H7 (cell line): ENCODE data around the gene SDK1. TPM values are rescaled to one million over a fixed set of nuclear protein-coding genes. Genes with fewer than 3 reads are reported as not detected.

Experiments
- DNase-seq: peaks from one replicate; pipeline ENCODE4 v3.0.0; 2012
- H3K27me3 ChIP-seq: 2 replicates; pipeline ENCODE4 v1.6.0; 2011; ENCODE audit warnings: mild to moderate bottlenecking, low read length; ENCODE audit not compliant: control insufficient read depth, insufficient read depth
- H3K36me3 ChIP-seq: replicated peaks from 2 replicates; pipeline ENCODE4 v1.5.1; 2011; ENCODE audit warnings: low read length; ENCODE audit not compliant: control insufficient read depth, insufficient read depth
- H3K4me3 ChIP-seq: 2 replicates; pipeline ENCODE4 v1.5.1; 2011; ENCODE audit warnings: low read depth, mild to moderate bottlenecking, control low read depth, low read length, moderate library complexity; ENCODE audit not compliant: insufficient read depth
- total RNA-seq: library from RNA; depleted of rRNA; stranded (reverse); fragments of >200 nt; shearing (Covaris generic); gene quantifications from 2 replicates; pipeline ENCODE4 v1.2.3, GENCODE V29; 2014

The SDK1 gene
- total RNA-seq, 1 experiment from 2014 or later = 2.4 TPM

DNA sequence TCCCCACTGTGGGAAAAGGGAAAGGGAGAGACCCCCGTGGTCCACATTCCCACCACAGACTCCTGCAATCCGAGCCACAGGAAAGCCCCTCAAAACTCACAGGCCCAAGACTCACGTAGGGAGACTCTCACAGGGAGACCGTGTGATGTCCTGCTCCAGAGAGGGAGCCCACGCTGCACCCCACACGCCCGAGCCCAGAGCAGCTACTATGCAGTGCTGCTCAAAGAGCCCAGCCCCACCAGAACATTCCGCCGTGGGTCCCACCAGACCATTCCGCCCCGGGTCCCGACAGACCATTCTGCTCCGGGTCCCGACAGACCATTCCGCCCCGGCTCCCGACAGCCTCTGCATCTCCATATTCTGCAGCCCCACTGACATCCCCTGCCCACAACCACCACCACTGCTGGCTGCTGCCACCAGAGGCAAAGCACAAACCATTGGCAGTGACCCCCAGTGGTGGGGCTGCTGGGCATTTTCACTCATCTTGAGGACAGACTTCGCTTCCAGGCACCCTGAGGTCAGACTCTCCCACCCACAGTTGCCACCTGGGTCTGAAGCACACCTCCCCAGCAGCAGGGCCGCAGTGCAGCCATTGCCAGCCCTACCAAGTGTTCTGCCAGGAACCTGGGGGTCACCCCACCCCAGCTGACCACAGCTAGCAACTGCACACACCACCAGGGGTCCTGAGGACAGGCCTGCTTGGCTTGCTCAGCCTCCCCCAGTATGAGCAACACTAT lies 755.7 kb downstream of the SDK1 start:
- no peak overlapping the region for H3K4me3 ChIP-seq

DNA sequence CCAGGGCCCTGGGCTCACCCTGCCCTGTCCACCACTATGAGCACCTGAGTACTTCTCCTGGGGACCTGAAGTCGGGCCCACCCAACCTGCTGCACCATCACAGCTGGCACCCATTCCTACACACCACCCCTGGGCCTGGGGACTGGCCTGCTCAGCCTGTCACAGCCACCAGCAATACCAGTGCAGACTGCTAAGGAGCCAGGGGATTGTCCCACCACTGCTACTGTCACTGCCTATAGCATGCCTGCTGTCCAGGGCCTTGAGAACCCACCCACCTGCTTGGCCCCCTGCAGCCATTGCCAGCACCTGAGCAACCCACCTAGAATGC lies 756.2 kb downstream of the SDK1 start:
- no peak for DNase-seq
- H3K36me3 ChIP-seq = no peaks in the 10 kb centered on the region
- H3K4me3 ChIP-seq = no peak overlapping the region
- no peaks in the 10 kb centered on the region for H3K27me3 ChIP-seq

More for the DNA sequence above, 755.7 kb downstream of the SDK1 start:
- DNase-seq = no peak
- Histone ChIP-seq H3K36me3 (no peaks in the 10 kb centered on the region), H3K27me3 (no peaks in the 10 kb centered on the region)

DNA sequence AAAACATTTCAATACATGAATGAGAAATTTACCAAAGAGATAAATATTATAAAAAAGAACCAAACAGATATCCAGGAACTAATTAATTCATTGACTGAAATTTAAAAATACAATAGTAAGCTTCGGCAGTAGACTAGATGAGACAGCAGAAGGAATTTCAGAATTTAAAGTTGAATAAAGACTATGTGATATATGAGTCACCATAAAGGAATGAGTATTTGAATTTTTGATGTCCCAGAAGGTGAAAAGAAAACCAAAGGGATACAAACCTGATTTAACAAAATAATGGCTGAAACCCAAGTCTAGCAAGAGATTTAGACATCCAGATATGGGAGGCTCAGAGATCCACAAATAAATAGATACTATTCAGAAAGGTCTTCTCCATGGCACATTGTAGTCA lies 757.1 kb downstream of the SDK1 start:
- H3K36me3 ChIP-seq = no peaks in the 10 kb centered on the region
- H3K4me3 ChIP-seq = no peak overlapping the region
- no peak for DNase-seq
- H3K27me3 ChIP-seq = no peaks in the 10 kb centered on the region

DNA sequence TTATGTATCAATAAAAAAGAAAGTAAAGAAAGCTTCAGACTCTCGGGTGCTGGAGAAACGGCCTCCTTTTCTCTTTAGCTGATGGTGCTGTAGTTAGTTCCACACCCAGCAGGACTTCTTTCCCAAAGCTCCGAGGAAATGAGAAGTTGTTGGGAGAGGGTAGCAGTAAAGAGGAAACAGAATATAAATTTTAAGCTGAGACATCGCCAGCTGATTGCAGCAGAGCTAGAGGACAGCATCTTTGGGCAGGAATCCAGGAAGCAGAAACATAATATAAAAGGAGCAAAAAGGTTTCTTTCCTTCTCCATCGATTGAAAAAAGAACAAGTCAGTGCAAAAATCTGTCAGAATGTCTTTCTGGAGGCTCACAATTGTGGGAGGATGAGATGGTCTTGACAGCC lies 764.1 kb downstream of the SDK1 start:
- H3K36me3 ChIP-seq = no peaks in the 10 kb centered on the region
- H3K4me3 ChIP-seq = no peak overlapping the region
- no peaks in the 10 kb centered on the region for H3K27me3 ChIP-seq
- no peak for DNase-seq

DNA sequence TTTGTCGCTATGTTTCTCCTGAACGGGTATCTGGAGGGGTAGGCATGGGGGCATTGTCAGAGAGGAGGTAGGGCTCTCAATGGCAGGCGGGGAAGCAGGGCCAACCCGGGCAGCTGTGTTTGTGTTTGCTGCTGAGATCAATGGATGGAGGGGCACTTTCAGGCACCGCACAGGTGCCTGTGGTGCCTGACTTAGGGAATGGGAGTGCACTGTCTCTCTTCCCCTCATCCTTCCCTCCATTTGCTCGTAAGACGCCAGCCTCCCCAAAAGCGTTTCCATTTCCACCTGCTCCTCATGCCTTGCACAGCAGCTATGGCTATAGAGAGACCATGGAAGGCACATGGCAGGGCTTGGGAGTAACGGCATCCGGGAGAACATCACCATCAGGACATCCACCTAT lies 765.2 kb downstream of the SDK1 start:
- Histone ChIP-seq H3K27me3 (no peaks in the 10 kb centered on the region), H3K36me3 (no peaks in the 10 kb centered on the region), H3K4me3 (no peak overlapping the region)
- no peak for DNase-seq

DNA sequence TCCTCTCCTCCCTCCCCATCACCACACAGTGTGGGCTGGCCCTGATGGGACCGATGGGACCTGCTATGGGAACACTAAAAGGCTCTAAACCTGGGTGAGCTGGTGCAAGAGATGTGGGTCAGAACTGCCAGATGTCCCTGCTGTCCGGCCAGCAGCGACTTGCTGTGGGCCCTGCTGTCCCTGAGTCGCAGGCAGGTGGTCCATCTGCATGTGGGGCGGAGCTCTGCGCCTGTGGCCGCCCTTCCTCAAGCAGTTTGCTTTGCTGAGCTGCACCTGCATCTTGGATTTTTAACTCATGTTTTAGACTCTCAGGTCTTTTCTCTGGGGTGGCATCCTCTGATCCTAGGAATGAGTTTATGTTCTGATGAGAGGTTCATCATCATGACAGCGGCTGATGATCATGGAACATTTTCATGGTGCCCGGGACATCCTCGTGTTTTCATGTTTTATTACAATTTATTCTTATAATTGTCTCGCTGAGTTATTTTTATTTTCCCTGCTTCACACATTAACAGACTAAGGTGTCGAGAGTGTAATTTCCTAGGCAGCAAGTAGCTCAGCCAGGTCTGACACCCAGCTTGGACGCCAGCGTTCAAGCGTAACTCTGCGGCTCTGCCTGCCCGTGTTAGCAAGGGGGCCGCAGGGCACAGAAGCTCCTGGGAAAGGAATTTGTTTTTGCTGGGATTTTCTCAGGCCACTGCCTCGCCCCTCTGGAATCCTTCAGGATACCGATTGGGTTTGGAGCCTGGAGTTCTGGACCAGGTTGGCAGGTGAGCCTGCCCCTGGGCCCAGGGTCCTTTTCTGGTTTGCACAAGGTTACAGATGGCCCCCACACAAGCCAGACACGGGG lies 765.8 kb downstream of the SDK1 start:
- Histone ChIP-seq H3K27me3 (no peaks in the 10 kb centered on the region), H3K36me3 (no peaks in the 10 kb centered on the region), H3K4me3 (no peak overlapping the region)
- DNase-seq = no peak

DNA sequence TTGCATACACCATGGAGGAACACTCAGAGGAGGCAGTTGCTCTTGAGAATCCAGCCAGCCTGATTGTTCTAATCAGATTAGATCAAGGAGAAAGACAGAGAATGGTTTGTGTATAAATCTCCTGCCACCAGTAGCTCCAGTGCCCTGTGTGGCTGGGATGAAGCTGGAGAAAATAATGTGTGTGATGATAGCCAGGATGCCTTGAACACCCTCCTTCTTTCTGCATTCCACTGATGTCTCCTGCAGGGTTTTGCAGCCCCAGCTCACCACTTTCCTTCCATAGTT lies 766.4 kb downstream of the SDK1 start:
- H3K4me3 ChIP-seq = no peak overlapping the region
- no peak for DNase-seq
- no peaks in the 10 kb centered on the region for H3K36me3 ChIP-seq
- no peaks in the 10 kb centered on the region for H3K27me3 ChIP-seq

DNA sequence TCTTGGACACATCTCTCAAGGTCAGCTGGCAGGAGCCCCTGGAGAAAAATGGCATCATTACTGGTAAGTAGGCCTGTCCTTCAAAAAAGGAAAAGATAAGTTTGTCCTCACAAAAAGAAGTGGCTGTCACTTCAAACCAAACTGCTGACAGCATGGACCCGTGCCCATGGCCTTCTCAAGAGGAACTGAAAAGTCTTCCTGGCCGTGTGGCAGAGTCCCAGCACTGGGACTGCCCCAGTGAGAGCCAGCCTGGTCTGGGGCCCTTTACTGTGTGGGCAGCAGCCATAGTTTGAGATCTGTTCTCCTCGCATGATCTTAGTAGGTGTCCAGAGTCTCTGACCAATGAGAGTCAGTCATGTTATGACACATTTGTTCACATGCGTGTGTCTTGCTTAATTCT lies 766.8 kb downstream of the SDK1 start:
- no peak overlapping the region for H3K4me3 ChIP-seq
- no peaks in the 10 kb centered on the region for H3K36me3 ChIP-seq
- no peaks in the 10 kb centered on the region for H3K27me3 ChIP-seq
- DNase-seq = no peak

DNA sequence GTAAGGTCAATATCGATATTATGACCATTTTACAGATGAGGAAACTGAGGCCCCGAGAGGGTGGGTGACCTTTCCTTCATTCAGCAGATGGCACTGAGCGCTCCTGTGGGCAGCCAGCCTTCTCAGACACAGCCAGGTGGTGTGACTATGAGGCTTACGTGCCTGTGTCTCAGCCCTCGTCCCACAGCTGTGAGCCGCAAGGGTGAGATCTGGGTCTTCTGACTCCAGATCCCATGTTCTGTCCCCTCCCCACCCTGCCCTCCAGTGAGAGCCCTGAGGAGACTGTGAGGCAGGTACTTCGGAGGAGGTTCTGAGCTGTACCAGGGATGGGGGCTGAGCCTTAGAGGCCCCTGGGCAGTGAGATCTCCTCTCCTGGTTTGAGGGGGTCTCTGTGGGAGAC lies 767.2 kb downstream of the SDK1 start:
- no peaks in the 10 kb centered on the region for H3K27me3 ChIP-seq
- no peak for DNase-seq
- H3K4me3 ChIP-seq = no peak overlapping the region
- no peaks in the 10 kb centered on the region for H3K36me3 ChIP-seq

DNA sequence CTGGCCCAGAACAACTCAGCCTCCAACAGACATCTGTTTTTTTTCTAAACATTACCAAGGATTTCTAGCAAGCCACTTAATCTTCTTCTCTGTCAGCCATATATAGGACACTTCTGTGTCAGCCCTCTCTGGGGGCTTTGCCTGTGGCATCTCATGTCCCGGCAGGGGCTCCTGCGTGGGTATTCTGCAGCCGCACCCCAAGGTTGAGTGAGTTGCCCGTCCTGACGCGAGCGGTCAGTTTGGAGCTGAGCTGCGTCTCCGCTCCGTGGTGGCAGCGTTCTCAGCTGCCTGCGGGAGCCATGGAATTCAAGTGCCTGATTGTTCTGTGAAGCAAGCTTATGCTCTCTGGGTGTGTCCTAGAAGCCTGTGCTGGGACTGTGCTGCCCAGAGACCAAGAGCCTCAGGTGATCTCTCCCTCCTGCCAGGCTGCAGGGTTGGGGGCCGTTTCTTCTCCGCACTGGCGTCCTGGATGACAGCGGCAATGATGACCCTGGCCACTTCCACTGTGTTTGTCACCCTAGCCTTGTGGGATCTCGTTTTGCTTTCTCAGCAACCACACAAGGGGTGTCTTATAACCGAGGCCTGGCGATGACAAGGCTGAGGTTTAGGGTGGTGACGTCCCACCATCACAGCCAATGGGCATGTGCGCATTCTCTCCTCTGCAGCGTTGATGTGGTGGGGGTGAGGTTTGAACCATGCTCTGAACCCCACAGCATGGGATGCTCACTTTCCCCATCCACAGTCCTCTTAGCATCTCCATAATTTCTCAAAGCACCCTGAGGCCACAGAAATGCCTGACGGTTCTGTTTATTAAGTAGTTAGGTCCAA lies 768.4 kb downstream of the SDK1 start:
- no peaks in the 10 kb centered on the region for H3K27me3 ChIP-seq
- DNase-seq = no peak
- no peak overlapping the region for H3K4me3 ChIP-seq
- no peaks in the 10 kb centered on the region for H3K36me3 ChIP-seq

DNA sequence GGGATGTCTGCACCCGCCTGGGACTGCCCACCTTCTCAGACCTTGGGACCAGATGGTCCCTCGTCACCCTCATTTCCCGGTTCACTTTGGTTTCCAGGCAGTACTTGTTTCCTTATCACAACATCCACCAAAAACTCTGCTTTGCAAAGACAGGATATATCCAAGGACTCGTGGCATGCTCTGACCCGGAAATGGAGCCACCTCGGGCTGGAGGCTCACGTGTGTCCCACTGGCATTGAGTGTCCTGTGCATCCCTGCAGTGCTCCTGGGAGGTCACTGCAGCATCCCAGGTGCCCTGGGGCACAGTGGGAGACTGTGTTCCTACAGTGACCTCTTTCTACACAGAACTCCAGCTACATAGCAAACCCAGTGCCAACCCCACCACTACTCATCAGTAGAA lies 769.2 kb downstream of the SDK1 start:
- no peak for DNase-seq
- Histone ChIP-seq H3K27me3 (no peaks in the 10 kb centered on the region), H3K36me3 (no peaks in the 10 kb centered on the region), H3K4me3 (no peak overlapping the region)

DNA sequence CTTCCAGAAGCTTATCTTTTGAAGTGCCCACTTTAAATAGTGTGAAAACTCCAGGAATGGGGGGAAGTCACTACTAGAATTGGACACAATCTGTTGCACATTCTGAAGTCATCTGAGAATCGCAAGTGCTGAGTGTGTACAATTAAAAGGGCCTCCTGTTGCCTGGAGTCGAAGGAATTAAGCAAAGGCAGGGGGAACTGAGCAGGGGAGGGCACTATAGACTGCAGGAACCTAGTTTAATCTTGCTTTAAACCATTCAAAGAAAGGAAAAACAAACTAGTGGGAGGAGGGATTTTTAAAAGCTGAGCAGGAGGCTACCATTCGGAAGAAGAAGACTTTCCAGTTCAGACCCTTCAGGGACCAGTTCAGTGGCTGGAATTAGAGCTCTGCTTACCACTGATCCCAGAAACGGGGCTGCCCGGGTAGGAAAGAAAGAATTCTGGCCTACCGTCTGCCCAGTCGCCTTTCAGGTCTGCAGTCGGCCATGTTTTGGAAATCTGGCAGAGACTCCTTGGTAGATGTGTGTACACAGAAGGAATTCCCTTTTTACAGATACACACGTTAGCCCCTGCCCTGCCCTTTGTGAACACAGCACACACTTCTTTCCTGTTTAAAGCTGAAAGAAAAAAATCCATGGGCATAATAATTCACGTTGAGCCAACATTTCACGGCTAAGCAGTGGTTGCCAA lies 770.5 kb downstream of the SDK1 start:
- H3K27me3 ChIP-seq = no peaks in the 10 kb centered on the region
- H3K4me3 ChIP-seq = no peak overlapping the region
- peak; percentile 19 for DNase-seq

DNA sequence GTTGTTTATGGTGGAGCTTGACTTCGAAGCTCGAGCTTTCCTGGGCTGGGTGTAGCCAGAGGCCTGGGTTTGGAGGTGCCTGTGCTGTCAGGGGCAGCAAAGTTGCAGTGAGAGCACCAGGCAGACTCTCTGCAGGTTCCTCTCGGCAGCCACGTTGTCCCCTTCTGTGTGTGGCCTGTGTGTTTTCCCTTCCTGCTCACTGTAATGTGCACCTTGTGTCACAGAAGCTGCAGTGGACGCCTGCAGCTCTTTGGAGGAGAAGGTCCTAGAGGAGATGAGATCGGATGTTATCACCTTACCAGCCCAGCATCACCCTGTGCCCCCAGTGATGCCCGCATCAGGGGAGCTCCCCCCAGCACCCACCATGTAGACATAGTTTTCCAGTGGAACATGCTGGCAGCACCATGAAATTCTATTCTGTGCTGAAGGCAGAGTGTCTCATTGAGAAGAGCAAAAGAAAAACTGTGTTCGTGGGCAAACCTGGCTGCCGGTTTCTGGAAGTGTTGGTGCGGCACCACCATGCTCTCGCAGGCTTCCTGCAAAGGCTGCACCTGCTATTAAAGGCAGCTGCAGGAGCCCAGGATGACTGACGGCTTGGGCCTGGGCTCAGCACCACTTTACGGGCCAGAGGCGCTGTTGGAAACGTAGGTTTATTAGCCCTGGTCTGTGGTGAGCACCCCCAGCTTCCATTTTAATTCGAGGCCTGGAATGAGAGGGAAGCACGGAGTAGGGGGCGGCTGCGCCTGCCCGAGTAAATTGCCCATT lies 771.3 kb downstream of the SDK1 start:
- H3K36me3 ChIP-seq = no peaks in the 10 kb centered on the region
- no peak overlapping the region for H3K4me3 ChIP-seq
- no peak for DNase-seq
- no peaks in the 10 kb centered on the region for H3K27me3 ChIP-seq

More for the DNA sequence above, 770.5 kb downstream of the SDK1 start:
- H3K36me3 ChIP-seq = no peaks in the 10 kb centered on the region

DNA sequence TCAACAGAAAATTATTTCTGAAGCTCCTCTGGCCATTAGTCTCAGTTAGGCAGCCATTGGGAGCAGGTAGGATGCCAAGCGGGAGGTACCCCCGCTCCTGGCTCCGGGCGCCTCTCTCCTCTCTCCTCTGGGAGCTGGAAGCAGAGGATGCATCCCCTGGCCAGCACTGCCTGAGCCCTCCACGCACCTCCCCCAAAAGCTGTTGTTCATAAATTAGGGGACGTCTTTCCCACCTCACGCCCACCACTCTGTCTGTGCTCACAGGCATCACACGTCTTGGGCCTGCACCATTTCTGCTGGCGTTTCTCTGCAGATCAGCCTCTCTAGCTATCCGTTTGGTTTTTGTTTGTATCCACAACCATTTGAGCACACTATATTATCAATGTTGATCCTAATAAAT lies 772.0 kb downstream of the SDK1 start:
- no peak for DNase-seq
- H3K4me3 ChIP-seq = no peak overlapping the region
- H3K27me3 ChIP-seq = no peaks in the 10 kb centered on the region
- H3K36me3 ChIP-seq = no peaks in the 10 kb centered on the region
